H9 (cell line): ENCODE data around the gene CATSPERB. TPM values are rescaled to one million over a fixed set of nuclear protein-coding genes. Genes with fewer than 3 reads are reported as not detected.
"Not testable (repeated sequence)": the region's sequence is repeated elsewhere in the genome, so short reads cannot be mapped to it uniquely, and the experiment has no call there.

Experiments
- DNase-seq: peaks from one replicate; pipeline ENCODE4 v3.0.0-alpha.2; 2017
- H2AFZ ChIP-seq: one replicate; pipeline ENCODE4 v1.6.1; 2013; ENCODE audit warnings: mild to moderate bottlenecking, low read length, control low read depth, moderate library complexity
- H2AK5ac ChIP-seq: 2 replicates; pipeline ENCODE4 v1.6.1; 2013; ENCODE audit warnings: low read length, control low read depth, mixed read lengths; ENCODE audit not compliant: insufficient read length
- H2BK120ac ChIP-seq: one replicate; pipeline ENCODE4 v1.6.1; 2013; ENCODE audit warnings: low read depth, mild to moderate bottlenecking, low read length, control low read depth, inconsistent platforms; ENCODE audit not compliant: poor library complexity, severe bottlenecking
- H2BK12ac ChIP-seq: 2 replicates; pipeline ENCODE4 v1.6.1; 2013; ENCODE audit warnings: low read length, control low read depth, mixed read lengths, low read depth; ENCODE audit not compliant: insufficient read length
- H2BK15ac ChIP-seq: 2 replicates; pipeline ENCODE4 v1.6.1; 2013; ENCODE audit warnings: low read depth, low read length, control low read depth
- H2BK20ac ChIP-seq: one replicate; pipeline ENCODE4 v1.6.1; 2013; ENCODE audit warnings: low read depth, mild to moderate bottlenecking, low read length, control low read depth, inconsistent platforms; ENCODE audit not compliant: poor library complexity, severe bottlenecking
- H2BK5ac ChIP-seq: 2 replicates; pipeline ENCODE4 v1.6.1; 2013; ENCODE audit warnings: low read length, control low read depth, mixed read lengths; ENCODE audit not compliant: insufficient read length
- H3K14ac ChIP-seq: 2 replicates; pipeline ENCODE4 v1.6.1; 2013; ENCODE audit warnings: low read length, control low read depth; ENCODE audit not compliant: insufficient read depth
- H3K18ac ChIP-seq: 2 replicates; pipeline ENCODE4 v1.6.1; 2013; ENCODE audit warnings: low read depth, mild to moderate bottlenecking, mixed read lengths, low read length, control low read depth; ENCODE audit not compliant: insufficient read length
- H3K23ac ChIP-seq: 2 replicates; pipeline ENCODE4 v1.6.1; 2013; ENCODE audit warnings: low read length, control low read depth, mixed read lengths, low read depth; ENCODE audit not compliant: insufficient read length
- H3K23me2 ChIP-seq: 2 replicates; pipeline ENCODE4 v1.6.1; 2013; ENCODE audit warnings: low read depth, mild to moderate bottlenecking, mixed read lengths, low read length, control low read depth; ENCODE audit not compliant: insufficient read length, poor library complexity, severe bottlenecking
- H3K27ac ChIP-seq: 2 replicates; pipeline ENCODE4 v1.5.1; 2013; ENCODE audit warnings: low read length, control low read depth, mixed read lengths, low read depth; ENCODE audit not compliant: insufficient read length
- H3K27me3 ChIP-seq: 2 replicates; pipeline ENCODE4 v1.6.1; 2013; ENCODE audit warnings: low read length, control low read depth, inconsistent platforms; ENCODE audit not compliant: insufficient read depth
- H3K4ac ChIP-seq: 2 replicates; pipeline ENCODE4 v1.6.1; 2013; ENCODE audit warnings: low read depth, mild to moderate bottlenecking, control low read depth, inconsistent platforms, low read length, moderate library complexity
- H3K4me1 ChIP-seq: 2 replicates; pipeline ENCODE4 v1.6.1; 2013; ENCODE audit warnings: low read length, control low read depth, inconsistent platforms; ENCODE audit not compliant: insufficient read depth
- H3K4me2 ChIP-seq: 2 replicates; pipeline ENCODE4 v1.6.1; 2013; ENCODE audit warnings: low read length, control low read depth, mixed read lengths; ENCODE audit not compliant: insufficient read length, insufficient read depth
- H3K56ac ChIP-seq: 2 replicates; pipeline ENCODE4 v1.6.1; 2013; ENCODE audit warnings: low read depth, mild to moderate bottlenecking, mixed read lengths, low read length, control low read depth; ENCODE audit not compliant: insufficient read length
- H3K79me1 ChIP-seq: 2 replicates; pipeline ENCODE4 v1.6.1; 2013; ENCODE audit warnings: low read depth, mild to moderate bottlenecking, moderate library complexity, low read length, control low read depth, inconsistent platforms; ENCODE audit not compliant: insufficient read depth, poor library complexity, severe bottlenecking
- H3K79me2 ChIP-seq: 2 replicates; pipeline ENCODE4 v1.6.1; 2013; ENCODE audit warnings: low read length, control low read depth, inconsistent platforms; ENCODE audit not compliant: insufficient read depth
- H3K9ac ChIP-seq: 2 replicates; pipeline ENCODE4 v1.6.1; 2013; ENCODE audit warnings: low read length, control low read depth, mixed read lengths; ENCODE audit not compliant: insufficient read length; ENCODE audit errors: extremely low read depth
- H3K9me3 ChIP-seq: one replicate; pipeline ENCODE4 v1.6.1; 2013; ENCODE audit warnings: low read depth, low read length, inconsistent platforms; ENCODE audit not compliant: control insufficient read depth
- H3T11ph ChIP-seq: one replicate; pipeline ENCODE4 v1.6.1; 2013; ENCODE audit warnings: mild to moderate bottlenecking, low read length, control low read depth, inconsistent platforms
- H4K20me1 ChIP-seq: one replicate; pipeline ENCODE4 v1.6.1; 2013; ENCODE audit not compliant: control insufficient read depth, insufficient read length, insufficient read depth
- H4K5ac ChIP-seq: 2 replicates; pipeline ENCODE4 v1.6.1; 2013; ENCODE audit warnings: low read depth, mild to moderate bottlenecking, mixed read lengths, low read length, control low read depth; ENCODE audit not compliant: insufficient read length
- H4K8ac ChIP-seq: replicated peaks from 2 replicates; pipeline ENCODE4 v1.6.1; 2013; ENCODE audit warnings: low read length, control low read depth, mixed read lengths, low read depth; ENCODE audit not compliant: insufficient read length
- H4K91ac ChIP-seq: 2 replicates; pipeline ENCODE4 v1.6.1; 2013; ENCODE audit warnings: low read depth, mild to moderate bottlenecking, moderate library complexity, mixed read lengths, low read length, control low read depth; ENCODE audit not compliant: insufficient read length
- H3K27ac Mint-ChIP-seq, 3 experiments: 2 replicates in 2 of 3; 3 replicates in 1 of 3; pipeline ENCODE4 v1.8.0; 2020 to 2021; ENCODE audit warnings: mixed read lengths in 3 of 3, mild to moderate bottlenecking in 1 of 3, moderate library complexity in 1 of 3
- H3K27me3 Mint-ChIP-seq: 2 replicates; pipeline ENCODE4 v1.8.0; 2021; ENCODE audit warnings: low read depth, mild to moderate bottlenecking, moderate library complexity, mixed read lengths
- H3K36me3 Mint-ChIP-seq, 3 experiments: 2 replicates in 2 of 3; 3 replicates in 1 of 3; pipeline ENCODE4 v1.8.0; 2020 to 2021; ENCODE audit warnings: low read depth in 3 of 3, mixed read lengths in 3 of 3; ENCODE audit not compliant: insufficient read depth in 1 of 3
- H3K4me1 Mint-ChIP-seq, 2 experiments: 2 replicates each; pipeline ENCODE4 v1.8.0; 2020; ENCODE audit warnings: mixed read lengths in 2 of 2
- H3K4me3 Mint-ChIP-seq, 2 experiments: 2 replicates in 1 of 2; 3 replicates in 1 of 2; pipeline ENCODE4 v1.8.0; 2020 to 2021; ENCODE audit warnings: mild to moderate bottlenecking in 2 of 2, mixed read lengths in 2 of 2, moderate library complexity in 1 of 2
- H3K9me3 Mint-ChIP-seq, 2 experiments: 2 replicates in 1 of 2; 3 replicates in 1 of 2; pipeline ENCODE4 v1.8.0; 2020; ENCODE audit warnings: mild to moderate bottlenecking in 2 of 2, mixed read lengths in 2 of 2, moderate library complexity in 1 of 2
- WGBS: extraction: QIAGEN DNeasy Blood & Tissue Kit; methylation state at CpG from one replicate; pipeline ENCODE4 v1.1.7; 2013; ENCODE audit warnings: missing lambda C conversion rate, low lambda C conversion rate, mixed read lengths; ENCODE audit not compliant: insufficient read length; ENCODE audit errors: extremely low coverage; 5-methylcytosine and 5-hydroxymethylcytosine counted together
- total RNA-seq: library from RNA; stranded (reverse); gene quantifications from 2 replicates; pipeline ENCODE4 v1.2.1, GENCODE V29; 2021
- TF ChIP-seq, protein P1 (sequence below): fragments of 200-600 bp; sonication (generic); conservative IDR thresholded peaks from 3 replicates; pipeline ENCODE4 v1.8.0; 2021; ENCODE audit warnings: antibody characterized with exemption, mild to moderate bottlenecking

CATSPERB gene
- total RNA-seq, 1 experiment from 2014 or later = 0.48 TPM

DNA sequence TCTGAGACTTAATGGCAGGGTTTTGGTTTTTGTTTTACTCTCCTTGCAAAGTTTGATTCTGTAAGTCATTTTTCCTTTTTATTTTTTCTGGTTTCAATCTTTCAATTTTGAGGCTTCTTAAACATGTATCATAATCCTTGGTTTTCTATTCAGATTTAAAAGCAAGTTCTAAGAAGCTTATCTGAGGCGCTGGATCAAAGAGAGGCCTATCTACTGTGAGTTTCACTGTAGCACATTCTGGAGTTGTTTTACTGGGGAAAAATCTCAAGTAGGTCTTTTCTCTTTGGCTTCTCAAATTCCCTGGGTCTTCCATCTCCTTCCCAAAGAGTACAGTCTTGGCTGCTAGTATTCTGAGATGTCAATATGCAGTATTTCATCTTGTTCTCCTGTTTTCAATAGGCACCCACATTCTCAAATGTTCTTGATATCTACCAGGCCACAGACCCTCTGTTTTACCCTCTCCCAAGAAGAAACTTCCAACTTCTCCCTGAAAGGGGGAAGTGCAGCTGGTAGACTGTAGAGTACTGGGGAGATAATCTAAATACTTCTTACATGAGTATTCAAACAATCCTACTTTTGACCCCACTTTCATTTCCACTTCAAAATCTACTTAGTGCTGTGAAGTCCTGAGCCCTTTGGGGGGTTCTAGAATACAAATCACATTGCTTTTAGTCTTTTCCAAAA lies 10.9 kb upstream of the CATSPERB start:
- Histone ChIP-seq H2BK12ac (no peak overlapping the region), H3K56ac (no peak overlapping the region), H3T11ph (no peak overlapping the region), H3K14ac (no peak overlapping the region), H3K9me3 (no peaks in the 10 kb centered on the region), H4K20me1 (no peaks in the 10 kb centered on the region), H2AFZ (no peak overlapping the region), H4K8ac (no peak overlapping the region), H2BK15ac (no peak overlapping the region), H3K23ac (no peak overlapping the region), H2AK5ac (no peak overlapping the region), H3K27ac (no peak overlapping the region), H4K91ac (no peak overlapping the region), H4K5ac (no peak overlapping the region), H3K4me1 (no peaks in the 10 kb centered on the region), H2BK120ac (no peak overlapping the region), H3K79me1 (no peaks in the 10 kb centered on the region), H3K23me2 (no peaks in the 10 kb centered on the region), H2BK5ac (no peak overlapping the region), H3K4me2 (no peak overlapping the region), H3K9ac (no peak overlapping the region), H3K4ac (no peak overlapping the region), H3K27me3 (no peaks in the 10 kb centered on the region), H3K18ac (no peak overlapping the region), H2BK20ac (no peak overlapping the region), H3K79me2 (no peaks in the 10 kb centered on the region)
- H3K27ac Mint-ChIP-seq = no peak overlapping the region
- H3K4me3 Mint-ChIP-seq = no peak overlapping the region
- DNase-seq = no peak
- no peaks in the 10 kb centered on the region for H3K27me3 Mint-ChIP-seq
- no CpG with 5 or more reads among the region's 1 CpG for WGBS
- H3K36me3 Mint-ChIP-seq = no peaks in the 10 kb centered on the region
- no peaks in the 10 kb centered on the region for H3K9me3 Mint-ChIP-seq
- H3K4me1 Mint-ChIP-seq = no peaks in the 10 kb centered on the region
- TF ChIP-seq, protein P1, sequence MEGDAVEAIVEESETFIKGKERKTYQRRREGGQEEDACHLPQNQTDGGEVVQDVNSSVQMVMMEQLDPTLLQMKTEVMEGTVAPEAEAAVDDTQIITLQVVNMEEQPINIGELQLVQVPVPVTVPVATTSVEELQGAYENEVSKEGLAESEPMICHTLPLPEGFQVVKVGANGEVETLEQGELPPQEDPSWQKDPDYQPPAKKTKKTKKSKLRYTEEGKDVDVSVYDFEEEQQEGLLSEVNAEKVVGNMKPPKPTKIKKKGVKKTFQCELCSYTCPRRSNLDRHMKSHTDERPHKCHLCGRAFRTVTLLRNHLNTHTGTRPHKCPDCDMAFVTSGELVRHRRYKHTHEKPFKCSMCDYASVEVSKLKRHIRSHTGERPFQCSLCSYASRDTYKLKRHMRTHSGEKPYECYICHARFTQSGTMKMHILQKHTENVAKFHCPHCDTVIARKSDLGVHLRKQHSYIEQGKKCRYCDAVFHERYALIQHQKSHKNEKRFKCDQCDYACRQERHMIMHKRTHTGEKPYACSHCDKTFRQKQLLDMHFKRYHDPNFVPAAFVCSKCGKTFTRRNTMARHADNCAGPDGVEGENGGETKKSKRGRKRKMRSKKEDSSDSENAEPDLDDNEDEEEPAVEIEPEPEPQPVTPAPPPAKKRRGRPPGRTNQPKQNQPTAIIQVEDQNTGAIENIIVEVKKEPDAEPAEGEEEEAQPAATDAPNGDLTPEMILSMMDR = no peak

DNA sequence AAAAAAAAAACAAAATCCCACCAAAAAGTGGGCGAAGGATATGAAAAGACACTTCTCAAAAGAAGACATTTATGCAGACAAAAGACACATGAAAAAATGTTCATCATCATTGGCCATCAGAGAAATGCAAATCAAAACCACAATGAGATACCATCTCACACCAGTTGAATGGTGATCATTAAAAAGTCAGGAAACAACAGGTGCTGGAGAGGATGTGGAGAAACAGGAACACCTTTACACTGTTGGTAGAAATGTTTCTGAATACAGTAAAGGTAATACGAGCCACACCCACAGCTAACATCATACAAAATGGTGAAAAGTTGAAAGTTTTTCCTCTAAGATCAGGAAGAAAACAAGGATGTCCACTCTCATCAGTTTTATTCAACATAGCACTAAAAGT lies 8.0 kb upstream of the CATSPERB start:
- not testable (repeated sequence) for H3K23me2 ChIP-seq, H3K79me2 ChIP-seq

More for the DNA sequence above, 8.0 kb upstream of the CATSPERB start:
- H3K9me3 Mint-ChIP-seq, DNase-seq, H4K8ac ChIP-seq, H2BK12ac ChIP-seq, H2BK5ac ChIP-seq, H3T11ph ChIP-seq, H2BK120ac ChIP-seq, H4K20me1 ChIP-seq, H3K18ac ChIP-seq, H3K23ac ChIP-seq, H3K4me1 Mint-ChIP-seq, H3K56ac ChIP-seq, H2AK5ac ChIP-seq, H4K5ac ChIP-seq, H3K79me1 ChIP-seq, H3K4me2 ChIP-seq, H2BK15ac ChIP-seq, H3K4me3 Mint-ChIP-seq, H3K4me1 ChIP-seq, H3K27ac Mint-ChIP-seq, H3K27me3 ChIP-seq, H3K14ac ChIP-seq, H3K36me3 Mint-ChIP-seq, H2AFZ ChIP-seq, H2BK20ac ChIP-seq, H4K91ac ChIP-seq, H3K27ac ChIP-seq, H3K27me3 Mint-ChIP-seq, H3K4ac ChIP-seq, H3K9ac ChIP-seq, H3K9me3 ChIP-seq: not testable (repeated sequence)
- whole genome bisulfite sequencing = no CpG with 5 or more reads among the region's 2 CpGs
